KMS-11 (cell line): ENCODE data around the gene ITGA11.

Source experiments
- H2AFZ ChIP-seq: fragments of 200-600 bp; sonication (generic); 2 replicates; pipeline ENCODE4 v1.6.1; 2016; ENCODE audit warnings: antibody characterized with exemption, mixed run types, low read depth
- H3K27ac ChIP-seq: fragments of 200-600 bp; sonication (generic); 2 replicates; pipeline ENCODE4 v1.6.1; 2016; ENCODE audit warnings: mild to moderate bottlenecking, mixed run types
- H3K27me3 ChIP-seq: fragments of 200-600 bp; sonication (generic); 2 replicates; pipeline ENCODE4 v1.6.1; 2017; ENCODE audit warnings: mild to moderate bottlenecking, low read depth, mixed run types, moderate library complexity; ENCODE audit not compliant: insufficient read depth
- H3K36me3 ChIP-seq: fragments of 200-600 bp; sonication (generic); 2 replicates; pipeline ENCODE4 v1.6.1; 2017; ENCODE audit warnings: mild to moderate bottlenecking, mixed run types; ENCODE audit not compliant: insufficient read depth
- H3K4me1 ChIP-seq: fragments of 200-600 bp; sonication (generic); 2 replicates; pipeline ENCODE4 v1.6.1; 2016; ENCODE audit warnings: mild to moderate bottlenecking, low read depth, mixed run types; ENCODE audit not compliant: poor library complexity, severe bottlenecking
- H3K4me2 ChIP-seq: fragments of 200-600 bp; sonication (generic); 2 replicates; pipeline ENCODE4 v1.7.0; 2016; ENCODE audit warnings: mild to moderate bottlenecking, mixed run types
- H3K4me3 ChIP-seq: fragments of 200-600 bp; sonication (generic); IDR thresholded peaks from 2 replicates; pipeline ENCODE4 v1.6.1; 2017; ENCODE audit warnings: low read depth, low read length, mixed read lengths; ENCODE audit not compliant: insufficient read depth
- H3K79me2 ChIP-seq: fragments of 200-600 bp; sonication (generic); 2 replicates; pipeline ENCODE4 v1.6.1; 2016; ENCODE audit warnings: low read depth, mixed run types; ENCODE audit not compliant: insufficient read depth
- H3K9ac ChIP-seq: fragments of 200-600 bp; sonication (generic); 2 replicates; pipeline ENCODE4 v1.6.1; 2016; ENCODE audit warnings: mild to moderate bottlenecking, mixed run types
- H4K20me1 ChIP-seq: fragments of 200-600 bp; sonication (generic); 2 replicates; pipeline ENCODE4 v1.6.1; 2016; ENCODE audit warnings: mild to moderate bottlenecking, mixed run types; ENCODE audit not compliant: insufficient read depth
- CTCF ChIP-seq: fragments of 200-600 bp; sonication (generic); conservative IDR thresholded peaks from 2 replicates; pipeline ENCODE4 v1.6.1; 2017; ENCODE audit warnings: low read depth, mild to moderate bottlenecking, antibody characterized with exemption, low read length, moderate library complexity, mixed read lengths

Gene ITGA11

GRCh38 chr15:68304589-68305337, 127.2 kb downstream of the ITGA11 start:
- peaks cover 26% of the 10 kb centered on the region for H3K4me1 ChIP-seq
- H3K36me3 ChIP-seq = no peaks in the 10 kb centered on the region
- H3K79me2 ChIP-seq = no peaks in the 10 kb centered on the region
- no peak for TF ChIP-seq CTCF
- no peaks in the 10 kb centered on the region for H4K20me1 ChIP-seq
- H3K27me3 ChIP-seq = no peaks in the 10 kb centered on the region
- no peak overlapping the region for H3K4me3 ChIP-seq
- H3K4me2 ChIP-seq = no peak overlapping the region
- H3K27ac ChIP-seq = no peak overlapping the region
- H3K9ac ChIP-seq = no peak overlapping the region
- no peak overlapping the region for H2AFZ ChIP-seq

- Histone ChIP-seq H3K4me2 (no peak overlapping the region), H2AFZ (no peak overlapping the region), H3K79me2 (no peaks in the 10 kb centered on the region), H3K4me1 (peaks cover 33% of the 10 kb centered on the region), H4K20me1 (no peaks in the 10 kb centered on the region), H3K27me3 (no peaks in the 10 kb centered on the region), H3K9ac (no peak overlapping the region), H3K27ac (no peak overlapping the region), H3K4me3 (no peak overlapping the region), H3K36me3 (no peaks in the 10 kb centered on the region)
- no peak for TF ChIP-seq CTCF
These were observed 128.2 kb downstream of the ITGA11 start for GRCh38 chr15:68303560-68304436.

GRCh38 chr15:68303134-68303533, 128.8 kb downstream of the ITGA11 start:
- Histone ChIP-seq H3K4me3 (no peak overlapping the region), H3K4me2 (no peak overlapping the region), H3K4me1 (peaks cover 40% of the 10 kb centered on the region), H3K36me3 (no peaks in the 10 kb centered on the region), H3K79me2 (no peaks in the 10 kb centered on the region), H4K20me1 (no peaks in the 10 kb centered on the region), H2AFZ (no peak overlapping the region), H3K9ac (no peak overlapping the region), H3K27me3 (no peaks in the 10 kb centered on the region), H3K27ac (no peak overlapping the region)
- TF ChIP-seq CTCF = no peak

- H3K79me2 ChIP-seq = peaks cover 1% of the 10 kb centered on the region; the same call in 1 of the 2 replicates
- no peak overlapping the region for H3K4me2 ChIP-seq
- H3K4me3 ChIP-seq = no peak overlapping the region
- no peaks in the 10 kb centered on the region for H4K20me1 ChIP-seq
- peaks cover 44% of the 10 kb centered on the region for H3K4me1 ChIP-seq
- no peaks in the 10 kb centered on the region for H3K36me3 ChIP-seq
- no peak overlapping the region for H3K27ac ChIP-seq
- TF ChIP-seq CTCF = no peak
- no peak overlapping the region for H2AFZ ChIP-seq
- H3K9ac ChIP-seq = no peak overlapping the region
- no peaks in the 10 kb centered on the region for H3K27me3 ChIP-seq
These were observed 129.2 kb downstream of the ITGA11 start for GRCh38 chr15:68302729-68303128.
